PC-9 (cell line): ENCODE results near the gene KCNH2.

Experiments
- EZH2 ChIP-seq: fragments of 200-600 bp; sonication (generic); IDR thresholded peaks from 2 replicates; pipeline ENCODE4 v1.8.0; 2017; ENCODE audit warnings: antibody characterized with exemption, low read depth
- TF ChIP-seq, protein P1 (sequence below): fragments of 200-600 bp; sonication (generic); conservative IDR thresholded peaks from 2 replicates; pipeline ENCODE4 v1.6.1; 2017; ENCODE audit warnings: mixed run types, antibody characterized with exemption, mild to moderate bottlenecking, moderate library complexity

DNA sequence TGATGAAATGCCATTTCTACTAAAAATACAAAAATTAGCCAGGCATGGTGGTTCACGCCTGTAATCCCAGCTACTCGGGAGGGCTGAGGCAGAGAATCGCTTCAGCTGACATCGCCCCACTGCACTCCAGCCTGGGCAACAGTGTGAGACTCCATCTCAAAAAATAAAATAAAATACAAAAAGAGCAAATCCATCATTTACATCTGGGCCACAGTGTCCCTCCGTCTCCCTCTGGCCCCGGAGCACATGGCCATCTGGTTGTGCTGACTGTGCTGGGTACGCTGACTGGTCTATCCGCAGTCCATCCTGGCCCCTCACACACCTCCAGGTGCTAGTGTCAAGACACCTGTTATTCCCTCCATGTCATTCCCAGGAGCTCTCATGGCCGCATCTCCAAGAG is 42.1 kb downstream of the KCNH2 start:
- TF ChIP-seq, protein P1, sequence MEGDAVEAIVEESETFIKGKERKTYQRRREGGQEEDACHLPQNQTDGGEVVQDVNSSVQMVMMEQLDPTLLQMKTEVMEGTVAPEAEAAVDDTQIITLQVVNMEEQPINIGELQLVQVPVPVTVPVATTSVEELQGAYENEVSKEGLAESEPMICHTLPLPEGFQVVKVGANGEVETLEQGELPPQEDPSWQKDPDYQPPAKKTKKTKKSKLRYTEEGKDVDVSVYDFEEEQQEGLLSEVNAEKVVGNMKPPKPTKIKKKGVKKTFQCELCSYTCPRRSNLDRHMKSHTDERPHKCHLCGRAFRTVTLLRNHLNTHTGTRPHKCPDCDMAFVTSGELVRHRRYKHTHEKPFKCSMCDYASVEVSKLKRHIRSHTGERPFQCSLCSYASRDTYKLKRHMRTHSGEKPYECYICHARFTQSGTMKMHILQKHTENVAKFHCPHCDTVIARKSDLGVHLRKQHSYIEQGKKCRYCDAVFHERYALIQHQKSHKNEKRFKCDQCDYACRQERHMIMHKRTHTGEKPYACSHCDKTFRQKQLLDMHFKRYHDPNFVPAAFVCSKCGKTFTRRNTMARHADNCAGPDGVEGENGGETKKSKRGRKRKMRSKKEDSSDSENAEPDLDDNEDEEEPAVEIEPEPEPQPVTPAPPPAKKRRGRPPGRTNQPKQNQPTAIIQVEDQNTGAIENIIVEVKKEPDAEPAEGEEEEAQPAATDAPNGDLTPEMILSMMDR, result no peak
- no peak for TF ChIP-seq EZH2
